GM12801 (cell line): ENCODE results near the gene TNFSF9.

ENCODE experiments used
- CTCF ChIP-seq: IDR thresholded peaks from one replicate; pipeline ENCODE4 v1.5.1; 2011; ENCODE audit warnings: control low read depth; ENCODE audit not compliant: insufficient read length; ENCODE audit errors: extremely low read depth

The TNFSF9 gene

DNA sequence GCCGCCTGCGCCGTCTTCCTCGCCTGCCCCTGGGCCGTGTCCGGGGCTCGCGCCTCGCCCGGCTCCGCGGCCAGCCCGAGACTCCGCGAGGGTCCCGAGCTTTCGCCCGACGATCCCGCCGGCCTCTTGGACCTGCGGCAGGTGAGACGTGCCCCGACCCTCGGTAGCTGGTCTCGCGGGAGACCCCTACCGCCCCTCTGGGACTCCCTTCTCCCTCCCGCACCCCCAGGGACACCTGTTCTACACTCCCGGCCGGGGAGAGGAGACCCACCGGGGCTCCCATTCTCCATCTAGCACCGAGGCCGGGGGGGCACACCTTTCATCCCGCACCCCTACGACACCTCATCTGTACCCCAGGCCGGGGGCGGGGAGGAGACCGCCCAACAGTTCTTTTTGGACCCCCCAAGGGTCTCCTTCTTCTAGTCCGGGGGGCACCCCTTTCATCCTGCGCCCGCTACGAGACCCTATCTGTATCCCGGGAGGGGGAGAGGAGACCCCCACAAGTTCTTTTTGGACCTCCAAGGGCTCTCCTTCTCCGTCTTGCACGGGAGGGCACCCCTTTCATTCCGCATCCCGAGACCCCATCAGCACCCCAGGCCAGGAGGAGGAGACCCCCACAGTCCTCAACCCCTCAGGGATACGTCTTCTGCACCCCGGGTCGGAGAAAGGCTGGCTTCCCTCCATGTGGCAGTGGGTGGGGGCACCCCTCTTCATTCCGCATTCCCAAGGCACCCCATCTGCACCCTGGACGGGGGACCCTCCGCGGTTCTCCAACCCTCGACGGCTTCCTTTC is 533 bp downstream of the TNFSF9 start:
- TF ChIP-seq CTCF = no peak

DNA sequence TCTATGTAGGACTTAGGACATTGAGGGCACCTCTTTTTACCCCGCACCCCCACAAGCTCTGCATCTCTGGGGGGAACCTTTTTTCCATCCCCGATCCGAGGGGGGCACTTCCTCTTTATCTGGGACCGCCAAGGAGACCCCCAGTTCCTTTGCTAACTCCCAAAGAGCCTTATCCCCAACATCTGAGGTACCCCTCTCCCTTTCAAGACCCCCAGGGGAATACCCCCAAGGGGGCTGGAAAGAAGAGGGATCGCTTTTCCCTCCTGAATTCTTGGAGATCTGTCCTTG is 1.1 kb downstream of the TNFSF9 start:
- no peak for TF ChIP-seq CTCF

DNA sequence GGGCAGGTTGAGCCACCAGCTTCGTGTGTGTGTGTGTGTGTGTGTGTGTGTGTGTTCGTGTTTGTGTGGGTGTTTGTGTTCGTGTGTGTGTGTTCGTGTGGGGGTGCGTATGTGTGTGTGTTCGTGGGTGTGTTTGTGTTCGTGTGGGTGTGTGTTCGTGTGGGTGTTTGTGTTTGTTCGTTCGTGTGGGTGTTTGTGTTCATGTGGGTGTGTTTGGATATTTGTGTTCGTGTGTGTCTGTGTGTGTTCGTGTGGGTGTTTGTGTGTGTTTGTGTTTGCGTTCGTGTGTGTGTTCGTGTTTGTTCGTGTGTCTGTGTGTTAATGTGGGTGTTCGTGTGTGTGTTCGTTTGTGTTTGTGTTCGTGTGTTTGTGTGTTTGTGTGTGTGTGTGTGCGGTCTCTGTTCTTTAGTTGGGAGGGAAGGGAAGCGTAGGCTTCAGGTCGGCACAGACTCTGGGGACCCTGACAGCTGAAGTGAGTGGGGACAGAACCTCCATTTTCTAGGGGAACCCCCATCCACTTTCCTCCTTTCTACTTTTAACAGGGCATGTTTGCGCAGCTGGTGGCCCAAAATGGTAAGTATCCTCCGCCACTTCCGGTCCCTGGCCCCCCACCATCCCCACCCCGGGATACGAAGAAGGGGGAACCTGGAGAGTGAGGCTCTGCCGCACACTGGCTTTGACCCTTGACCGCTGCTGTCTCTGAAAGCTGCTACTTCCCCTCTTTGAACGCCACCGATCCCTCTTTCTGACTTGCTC is 1.6 kb downstream of the TNFSF9 start:
- TF ChIP-seq CTCF = no peak

DNA sequence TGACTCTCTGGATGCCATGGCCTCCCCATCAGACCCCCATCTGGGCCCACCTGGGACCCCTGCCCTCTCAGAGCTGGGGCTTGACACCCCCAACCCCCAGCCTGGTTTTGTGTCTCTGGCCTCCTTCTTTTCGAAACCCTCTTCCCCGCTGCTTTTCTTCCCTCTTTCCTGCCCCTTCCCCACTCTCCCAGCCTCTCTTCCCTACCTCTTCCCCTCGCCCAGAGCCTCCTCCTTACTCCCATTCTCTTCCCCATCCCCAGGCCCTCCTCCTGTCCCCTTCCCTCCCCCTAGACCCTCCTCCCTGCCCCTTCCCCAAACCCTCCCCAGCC is 2.1 kb downstream of the TNFSF9 start:
- TF ChIP-seq CTCF = no peak

DNA sequence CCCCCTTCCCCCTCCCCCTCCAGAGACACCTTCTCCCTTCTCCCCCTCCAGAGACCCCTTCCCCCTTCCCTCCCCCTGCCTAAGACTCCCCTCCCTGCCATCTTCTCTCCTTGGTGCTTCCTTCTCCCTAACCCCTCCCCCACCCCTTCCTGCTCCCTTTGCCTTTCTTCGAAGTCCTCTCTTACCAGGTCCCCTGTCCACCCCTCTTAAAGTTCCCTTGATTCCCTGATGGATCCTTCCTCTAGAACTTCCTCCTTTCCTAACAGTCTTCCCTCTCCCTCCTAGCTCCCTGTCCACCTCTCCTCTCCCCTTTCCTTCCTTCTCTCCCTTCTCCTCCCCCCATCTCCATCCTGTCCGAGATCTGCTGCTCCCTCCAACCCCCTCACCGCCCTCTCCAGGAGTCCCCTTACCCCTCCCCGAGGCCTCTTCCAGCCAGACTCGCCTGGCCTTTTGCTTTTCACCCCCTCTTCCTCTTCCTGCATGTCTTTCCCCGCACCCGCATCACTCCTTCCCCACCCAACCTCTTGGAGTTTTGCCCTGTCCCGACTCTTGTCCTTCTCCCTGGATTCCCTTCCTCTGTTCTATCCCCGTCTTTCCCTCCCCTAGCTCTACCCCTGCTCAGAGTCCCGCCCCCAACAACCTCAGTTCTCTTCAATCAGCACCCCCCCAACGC is 3.1 kb downstream of the TNFSF9 start:
- TF ChIP-seq CTCF = no peak

GRCh38 chr19:6534451-6535093 is 3.7 kb downstream of the TNFSF9 start:
- TF ChIP-seq CTCF = no peak

- no peak for TF ChIP-seq CTCF
Measured at GRCh38 chr19:6535558-6536137, 4.8 kb downstream of the TNFSF9 start.
